ENCODE measurements around the gene KRTAP23-1.

Gene KRTAP23-1, protein sequence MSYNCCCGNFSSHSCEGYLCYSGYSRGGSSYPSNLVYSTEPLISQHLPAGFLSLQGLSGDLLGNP

DNA sequence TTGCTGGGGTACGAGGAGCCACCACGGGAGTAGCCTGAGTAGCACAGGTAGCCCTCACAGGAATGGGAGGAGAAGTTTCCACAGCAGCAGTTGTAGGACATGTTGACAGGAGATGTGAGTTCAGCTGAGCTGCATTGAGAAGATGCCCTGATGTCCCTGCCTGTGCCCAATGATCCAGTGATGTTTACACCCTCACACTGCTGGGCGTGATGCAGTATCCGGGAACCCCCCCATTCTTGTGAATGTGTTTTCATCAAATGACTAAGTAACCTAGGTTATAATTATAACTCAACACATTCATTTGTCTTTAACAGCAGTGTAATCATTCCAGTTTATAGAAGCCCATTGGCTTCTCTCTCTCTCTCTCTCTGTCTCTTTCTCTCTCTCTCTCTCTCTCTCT lies at the start of gene KRTAP23-1:
Gene KRTAP23-1, minus strand, starts transcription at position 101 of the 400 bp plus-strand sequence. Its CDS starts 0 bp downstream, at position 101.
- no peak for DNase-seq (ENCODE audit: low read depth)

DNA sequence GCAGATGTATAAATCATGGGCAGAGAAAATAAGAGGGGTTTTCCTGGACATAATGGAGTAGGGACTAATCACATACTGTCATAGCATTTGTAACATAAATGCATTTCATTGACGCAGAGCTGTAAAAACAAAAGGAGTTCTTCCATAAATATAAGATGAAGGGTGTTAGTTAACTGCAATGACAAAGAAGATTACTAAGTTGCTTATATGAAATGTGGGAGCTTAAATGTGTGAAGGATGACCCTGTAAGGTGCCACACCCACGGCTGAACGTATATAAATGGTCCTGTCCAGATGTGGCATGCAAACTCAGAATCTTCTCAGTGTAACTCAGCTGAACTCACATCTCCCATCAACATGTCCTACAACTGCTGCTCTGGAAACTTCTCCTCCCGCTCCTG lies 47.3 kb upstream of the KRTAP23-1 start, which contains the start of gene KRTAP13-1:
Gene KRTAP13-1, plus strand, starts transcription at position 301 of the 400 bp plus-strand sequence. Its CDS starts 56 bp downstream, at position 357.
- no peak for DNase-seq (ENCODE audit: low read depth)

DNA sequence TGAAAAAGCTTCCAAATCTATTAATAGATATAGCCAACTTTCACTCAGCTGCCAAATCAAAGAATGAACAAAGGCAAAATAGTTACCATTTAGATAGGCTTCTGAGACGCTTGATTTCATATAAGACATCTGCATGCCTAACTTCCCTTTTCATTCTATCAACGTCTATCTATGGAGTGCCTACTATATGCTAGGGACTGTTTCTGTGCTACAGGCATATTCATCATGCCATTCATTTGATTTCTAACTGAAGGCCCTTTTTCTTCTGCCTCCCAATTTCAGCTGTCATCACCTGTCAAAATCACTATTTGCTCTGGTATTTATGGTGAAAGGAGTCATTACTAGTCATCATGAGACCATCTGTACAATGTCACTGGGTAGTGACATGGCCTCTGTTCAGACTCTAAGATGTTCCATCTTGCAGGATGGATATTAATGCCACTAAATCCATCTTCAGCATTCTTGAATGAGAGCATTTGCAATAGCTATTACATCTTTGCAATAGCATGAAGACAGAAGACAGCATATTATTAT lies 43.2 kb upstream of the KRTAP23-1 start:
- no peak for DNase-seq (ENCODE audit: low read depth)

DNA sequence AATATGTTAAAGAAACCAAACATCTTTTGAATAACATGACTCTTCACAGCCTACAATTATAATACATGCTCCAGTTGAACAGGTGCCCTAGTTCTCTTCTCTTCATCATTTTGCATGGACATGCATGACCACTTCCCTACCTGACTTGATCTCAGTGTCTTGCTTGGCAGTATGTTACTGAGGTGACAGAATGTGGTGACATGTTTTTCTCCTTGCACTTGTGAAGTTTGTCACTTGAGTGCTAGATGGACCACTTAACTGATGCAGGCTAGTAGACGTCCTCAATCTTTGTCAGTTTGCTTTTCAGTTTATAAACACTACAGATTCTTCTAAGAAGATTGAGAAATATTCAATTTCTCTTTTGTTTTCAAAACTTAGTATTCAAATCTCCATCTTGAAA lies 33.8 kb upstream of the KRTAP23-1 start:
- no peak for DNase-seq (ENCODE audit: low read depth)

DNA sequence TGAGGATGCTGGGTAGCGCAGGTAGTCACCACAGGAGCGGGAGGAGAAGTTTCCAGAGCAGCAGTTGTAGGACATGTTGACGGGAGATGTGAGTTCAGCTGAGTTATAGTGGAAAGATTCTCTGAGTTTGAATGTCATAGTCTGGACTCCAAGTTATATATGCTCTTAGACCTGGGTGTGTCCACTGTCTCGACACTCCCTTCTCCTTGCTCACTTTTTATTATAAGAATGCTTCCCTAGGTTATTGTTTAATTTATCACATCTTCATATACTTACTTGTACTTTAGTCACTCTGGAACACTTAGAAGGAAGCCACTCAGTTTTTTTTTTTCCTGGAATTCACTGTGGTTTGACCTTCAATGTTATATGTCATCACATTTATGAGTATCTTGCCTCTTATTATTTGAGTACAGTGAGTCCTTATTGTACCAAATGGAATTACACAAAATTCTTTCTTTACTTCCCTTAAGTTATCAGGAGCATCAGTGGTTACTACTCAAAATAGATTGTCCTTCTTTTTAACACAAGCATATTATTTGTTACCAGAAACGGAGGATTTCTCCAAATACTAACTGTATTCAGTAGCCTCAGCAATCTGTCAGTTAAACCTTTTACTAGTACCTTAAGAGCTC lies 23.8 kb upstream of the KRTAP23-1 start, which contains the start of gene KRTAP13-2:
Gene KRTAP13-2, minus strand, starts transcription at position 133 of the 632 bp plus-strand sequence. Its CDS starts 58 bp downstream, at position 75.
- DNase-seq (ENCODE audit: low read depth), result no peak

DNA sequence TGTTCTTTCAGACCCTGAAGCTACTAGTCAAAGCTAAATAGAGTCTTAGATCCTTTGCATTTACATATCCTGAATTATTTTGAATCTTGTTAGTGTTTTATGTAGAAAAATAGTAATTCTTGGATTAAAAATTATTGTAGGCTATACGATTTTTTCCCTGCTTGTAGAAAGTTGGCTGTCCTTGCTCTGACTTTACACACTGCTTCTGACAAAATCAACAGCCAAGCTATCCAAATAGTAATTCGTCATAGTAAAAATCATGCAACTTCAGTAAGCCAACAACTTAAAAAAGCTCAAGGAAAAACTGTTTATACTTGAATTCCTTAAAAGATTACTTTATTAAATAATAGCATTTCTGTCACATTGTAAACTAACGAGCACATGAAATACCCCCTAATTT lies 7.5 kb upstream of the KRTAP23-1 start:
- DNase-seq (ENCODE audit: low read depth), result no peak

DNA sequence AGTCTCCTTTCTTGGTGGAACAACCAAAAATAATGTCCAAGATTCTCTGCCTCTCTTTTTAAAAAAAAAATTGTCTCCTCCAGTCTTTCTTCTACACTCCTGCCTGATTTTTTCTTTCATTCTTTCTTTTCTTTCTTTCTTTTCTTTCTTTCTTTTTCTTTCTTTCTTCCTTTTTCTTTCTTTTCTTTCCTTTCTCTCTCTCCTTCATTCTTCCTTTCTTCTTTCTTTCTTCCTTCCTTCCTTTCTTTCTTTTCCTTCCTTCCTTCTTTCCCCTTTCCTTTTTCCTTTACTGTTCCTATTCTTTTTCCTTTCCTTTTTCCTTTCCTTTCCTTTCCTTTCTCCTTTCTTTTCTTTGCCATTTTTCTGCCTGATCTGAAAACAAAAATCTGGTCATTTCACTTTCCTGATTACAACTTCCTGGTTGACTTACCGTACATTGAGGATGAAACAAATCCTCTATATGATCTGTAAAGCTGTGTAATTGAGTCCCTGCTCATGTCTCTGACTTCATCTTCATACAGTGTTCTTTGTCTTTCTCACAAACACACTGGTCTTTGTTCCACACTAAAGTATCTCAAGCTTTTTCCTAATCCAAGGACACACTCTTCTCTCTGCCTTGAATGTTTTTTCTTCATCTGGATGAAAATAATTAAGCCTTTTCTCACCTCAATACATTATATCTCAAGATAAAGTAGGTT lies 6.1 kb upstream of the KRTAP23-1 start:
- DNase-seq (ENCODE audit: low read depth), result no peak

DNA sequence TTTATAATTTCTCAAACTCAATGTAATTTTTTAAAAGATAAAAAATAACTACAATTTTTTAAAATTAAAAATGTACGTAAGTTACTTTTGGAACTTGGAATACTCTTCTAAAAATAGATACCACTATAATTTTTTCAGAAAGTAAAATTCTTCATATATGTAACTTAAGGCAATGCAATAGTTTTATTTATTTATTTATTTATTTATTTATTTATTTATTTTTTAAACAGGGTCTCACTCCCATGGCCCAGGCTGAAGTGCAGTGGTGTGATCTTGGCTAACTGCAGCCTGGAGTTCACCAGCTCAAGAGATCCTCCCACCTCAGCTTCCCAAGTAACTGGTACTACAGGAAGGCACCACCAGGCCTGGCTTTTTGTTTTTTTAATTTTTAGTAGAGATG lies 3.1 kb upstream of the KRTAP23-1 start:
- no peak for DNase-seq (ENCODE audit: low read depth)

DNA sequence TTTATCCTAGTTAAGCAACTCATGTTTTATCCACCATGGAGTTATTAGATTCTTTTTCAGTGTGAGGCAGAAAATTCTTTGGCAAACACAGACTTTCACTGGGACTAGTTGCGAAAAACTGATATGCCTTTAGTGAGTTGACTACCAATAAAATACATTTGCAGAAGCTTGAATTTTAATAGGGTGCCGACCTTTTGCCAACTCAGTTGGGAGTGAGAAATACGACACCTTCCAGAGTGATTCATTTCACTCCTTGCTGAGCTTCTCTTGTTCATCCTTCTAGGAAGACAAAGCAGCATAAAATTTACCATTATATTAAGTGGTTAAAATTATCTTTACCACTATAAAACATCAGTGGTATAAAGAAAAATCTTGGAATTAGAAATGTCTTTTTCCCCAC lies 1.2 kb upstream of the KRTAP23-1 start:
- DNase-seq (ENCODE audit: low read depth), result no peak

DNA sequence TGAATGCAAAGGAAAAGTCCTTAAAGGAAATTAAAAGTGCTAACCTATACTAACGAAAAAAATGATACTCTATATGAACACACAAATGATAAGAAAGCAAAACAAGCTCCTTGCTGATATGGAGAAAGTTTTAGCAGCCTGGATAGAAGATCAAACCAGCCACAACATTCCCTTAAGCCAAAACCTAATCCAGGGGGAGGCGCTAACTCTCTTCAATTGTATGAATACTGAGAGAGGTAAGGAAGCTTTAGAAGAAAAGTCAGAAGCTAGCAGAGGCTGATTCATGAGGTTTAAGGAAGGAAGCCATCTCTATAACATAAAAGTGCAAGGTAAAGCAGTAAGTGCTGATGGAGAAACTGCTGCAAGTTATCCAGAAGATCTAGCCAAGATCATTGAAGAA lies 3.4 kb downstream of the KRTAP23-1 start:
- no peak for DNase-seq (ENCODE audit: low read depth)

DNA sequence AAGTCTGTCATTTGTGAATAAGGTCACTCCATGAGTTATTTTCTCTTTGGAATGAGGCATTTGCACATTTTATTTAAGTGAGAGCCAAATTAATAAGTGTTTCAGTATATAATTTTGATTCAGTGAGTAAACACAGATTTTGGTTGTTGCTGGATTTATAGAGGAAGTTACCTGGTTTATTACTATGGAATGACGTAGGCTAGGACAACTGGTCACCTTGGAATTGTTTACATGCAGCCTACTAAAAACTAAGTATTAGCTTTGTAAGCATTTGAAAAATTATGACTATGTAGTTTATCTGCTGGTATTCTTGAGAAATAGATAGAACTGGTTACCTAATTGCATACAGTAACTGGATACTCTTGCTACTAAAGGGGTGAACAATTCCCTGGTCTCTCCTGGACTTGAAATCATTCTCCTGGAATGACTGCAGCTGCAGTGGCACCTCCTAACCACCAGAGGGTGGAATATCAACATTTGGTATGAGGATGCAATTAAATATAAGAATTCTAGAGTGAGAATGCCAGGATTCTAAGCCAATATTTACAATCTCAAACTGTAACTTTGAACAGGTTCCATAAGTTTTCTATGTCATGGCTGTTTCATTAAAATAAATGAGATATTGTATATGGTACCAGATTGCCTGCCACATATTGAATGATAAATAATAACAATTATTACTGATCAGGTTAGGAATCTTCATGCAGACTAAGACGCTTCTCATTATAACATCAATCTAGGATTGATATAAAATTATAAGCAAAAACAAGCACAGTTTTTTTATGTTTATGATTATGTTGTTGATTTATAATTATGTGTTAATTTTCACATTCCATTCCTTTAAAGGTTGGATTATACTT lies 7.5 kb downstream of the KRTAP23-1 start:
- DNase-seq (ENCODE audit: low read depth), result no peak

DNA sequence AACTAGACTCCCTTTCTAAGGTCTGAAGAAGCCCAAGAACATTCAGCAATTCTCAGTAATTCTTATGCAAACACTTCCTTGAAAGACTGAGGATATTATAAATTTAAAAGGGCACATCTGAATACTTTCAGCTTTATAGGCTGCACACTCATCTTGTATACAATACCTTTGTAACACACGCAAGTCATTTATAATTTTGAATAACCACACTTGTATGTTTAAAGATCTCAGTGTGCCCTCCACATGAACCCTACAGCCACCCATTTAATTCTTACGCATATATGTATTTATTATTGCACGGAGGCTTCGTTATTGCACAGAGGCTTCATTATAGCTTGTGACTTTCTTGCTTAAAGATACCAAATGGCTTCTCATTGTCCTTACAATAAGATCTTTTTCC lies 9.7 kb downstream of the KRTAP23-1 start:
- no peak for DNase-seq (ENCODE audit: low read depth)

DNA sequence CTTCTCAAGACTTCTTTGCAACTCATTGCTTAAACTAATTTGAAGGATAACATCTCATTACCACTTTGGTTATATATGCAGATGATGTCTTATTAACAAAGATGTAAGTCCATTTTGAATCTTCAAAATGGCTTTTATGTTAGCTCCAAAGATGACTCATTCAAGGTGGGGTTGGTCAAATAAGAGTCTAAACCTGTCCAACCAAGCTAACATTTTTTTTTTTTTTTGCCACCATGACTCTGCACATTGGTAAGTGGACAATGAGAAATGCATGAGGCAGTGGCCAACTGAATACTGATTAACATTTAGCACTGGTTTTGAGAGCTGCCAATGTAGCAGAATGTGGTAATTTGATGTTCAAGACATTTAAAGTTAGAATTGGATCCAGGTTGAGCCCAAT lies 10.6 kb downstream of the KRTAP23-1 start:
- DNase-seq (ENCODE audit: low read depth), result no peak

DNA sequence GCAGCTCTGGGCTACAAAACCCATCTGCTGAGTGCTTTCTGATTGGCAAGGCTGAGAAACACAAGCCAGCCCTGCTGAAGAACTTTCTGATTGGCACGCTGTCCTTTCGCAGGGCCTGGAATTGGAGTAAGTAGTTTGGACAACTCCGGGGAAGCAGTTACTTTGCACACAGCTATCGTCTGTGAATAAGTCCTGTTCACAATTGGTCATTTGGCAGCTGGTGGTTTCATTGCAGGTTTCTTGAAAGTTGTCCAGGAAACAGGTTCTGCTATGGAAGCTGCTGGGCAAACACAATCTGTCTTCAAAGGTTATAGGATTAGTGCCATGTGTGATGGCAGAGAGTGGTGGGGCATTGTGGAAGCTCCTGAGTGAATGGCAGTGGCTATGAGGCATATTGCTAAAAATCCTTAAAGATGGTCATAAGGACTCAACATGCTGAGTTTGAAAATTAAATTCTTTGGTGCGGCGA lies 11.1 kb downstream of the KRTAP23-1 start, which contains the start of gene KRTAP27-1:
Gene KRTAP27-1, minus strand, starts transcription at position 419 of the 469 bp plus-strand sequence. Its CDS starts 26 bp downstream, at position 393.
- DNase-seq (ENCODE audit: low read depth), result no peak

DNA sequence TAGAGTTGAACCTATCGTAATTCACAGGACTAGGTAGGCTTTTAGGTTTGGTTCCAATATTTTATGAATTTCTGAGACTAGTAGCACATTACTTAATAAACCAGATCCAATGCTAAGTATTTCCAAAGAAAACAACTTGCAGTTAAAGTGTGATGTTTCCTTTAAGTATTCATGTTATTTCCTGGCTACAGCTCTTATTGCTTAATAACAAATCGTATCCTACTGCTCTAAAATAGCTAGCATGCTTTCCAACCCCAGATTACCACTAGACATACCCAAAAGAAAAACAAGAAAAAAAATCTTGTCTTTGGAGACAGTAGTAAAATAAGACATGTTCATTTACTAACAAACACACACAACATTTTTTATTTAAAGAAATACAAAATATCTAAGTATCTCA lies 11.8 kb downstream of the KRTAP23-1 start:
- DNase-seq (ENCODE audit: low read depth), result no peak

DNA sequence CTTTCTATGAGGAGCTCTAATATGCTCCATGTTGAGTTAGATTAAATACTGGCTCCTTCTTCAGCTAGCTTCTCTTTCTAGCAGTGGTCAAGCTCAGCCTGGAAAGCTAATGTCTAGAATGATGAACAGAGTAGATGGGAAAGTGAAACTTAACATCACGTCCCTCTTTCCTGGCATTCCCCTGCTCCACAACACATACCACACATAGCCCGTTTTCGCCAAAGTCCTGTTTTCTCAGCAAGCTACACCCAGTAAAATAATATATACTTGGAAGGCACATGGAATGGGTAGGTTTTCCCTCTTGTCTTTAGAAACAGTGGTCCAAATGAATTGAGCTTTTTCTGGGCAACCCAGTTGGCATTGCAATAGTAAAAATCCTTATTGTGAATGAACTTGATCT lies 14.7 kb downstream of the KRTAP23-1 start:
- no peak for DNase-seq (ENCODE audit: low read depth)

DNA sequence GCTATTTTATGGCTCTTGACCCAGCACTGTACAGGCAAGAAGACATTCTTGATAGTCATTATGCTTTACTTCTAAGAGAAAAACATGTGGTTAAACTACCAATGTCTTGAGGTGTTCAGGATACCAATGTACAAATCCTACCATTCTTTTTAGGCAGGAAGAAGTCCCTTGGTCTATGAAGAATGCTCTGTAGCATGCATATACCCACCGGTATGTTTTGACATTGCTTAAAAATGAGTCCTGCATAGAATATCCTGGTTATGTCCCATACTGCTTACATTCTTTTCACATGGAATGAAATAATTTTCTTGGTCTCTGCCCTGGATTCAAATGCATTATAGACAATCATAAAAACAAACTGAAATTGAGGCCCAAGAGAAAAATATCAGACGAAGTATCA lies 15.7 kb downstream of the KRTAP23-1 start:
- DNase-seq (ENCODE audit: low read depth), result no peak

DNA sequence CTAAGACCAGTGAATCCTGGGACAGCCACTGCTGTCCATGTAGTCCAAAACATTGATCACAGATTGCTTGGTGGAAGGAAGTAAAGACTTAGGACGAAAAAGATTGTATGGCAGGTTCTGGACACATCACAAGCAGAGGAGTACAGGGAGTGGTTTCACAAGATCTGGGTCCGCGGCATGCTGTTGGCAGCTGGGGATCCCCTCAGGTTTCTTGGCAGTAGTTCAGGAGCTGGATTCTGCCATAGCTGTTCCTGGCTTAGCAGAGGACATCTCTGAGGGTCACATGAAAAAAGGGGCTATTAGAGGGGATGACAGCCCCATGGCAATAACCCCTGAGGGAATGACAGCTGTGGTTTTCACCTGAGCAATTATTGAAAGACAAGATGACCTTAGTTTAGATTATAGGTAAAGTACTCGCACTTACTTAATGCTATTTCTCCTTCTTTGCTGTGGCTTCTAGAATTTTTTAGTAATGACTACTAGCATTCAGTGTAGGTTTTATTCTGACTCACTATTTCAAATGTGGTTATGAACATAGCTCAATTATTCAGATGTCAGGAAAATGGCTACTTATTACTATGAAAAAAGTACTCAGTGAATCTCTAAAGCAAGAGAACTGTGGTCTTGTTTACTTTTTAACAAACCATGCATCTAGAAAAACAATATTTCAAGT lies 19.1 kb downstream of the KRTAP23-1 start:
- DNase-seq (ENCODE audit: low read depth), result no peak

DNA sequence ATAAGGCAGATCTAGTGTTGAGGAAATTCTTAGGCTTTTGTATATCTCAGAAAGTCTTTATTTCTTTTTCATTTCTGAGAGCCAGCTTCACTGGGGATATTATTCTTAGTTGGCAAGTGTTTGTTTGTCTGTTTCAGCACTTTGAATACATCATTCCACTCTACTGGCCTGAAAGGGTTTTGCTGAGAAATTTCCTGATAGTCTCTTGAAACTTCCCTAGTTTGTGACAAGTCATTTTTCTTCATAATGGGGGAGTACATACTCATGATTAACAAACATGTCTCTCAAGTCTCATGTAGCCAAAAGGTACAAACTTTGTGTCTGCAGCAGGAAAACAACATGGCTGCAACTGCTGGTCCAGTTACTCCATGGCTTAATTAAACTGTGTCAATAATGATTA lies 22.0 kb downstream of the KRTAP23-1 start:
- no peak for DNase-seq (ENCODE audit: low read depth)

DNA sequence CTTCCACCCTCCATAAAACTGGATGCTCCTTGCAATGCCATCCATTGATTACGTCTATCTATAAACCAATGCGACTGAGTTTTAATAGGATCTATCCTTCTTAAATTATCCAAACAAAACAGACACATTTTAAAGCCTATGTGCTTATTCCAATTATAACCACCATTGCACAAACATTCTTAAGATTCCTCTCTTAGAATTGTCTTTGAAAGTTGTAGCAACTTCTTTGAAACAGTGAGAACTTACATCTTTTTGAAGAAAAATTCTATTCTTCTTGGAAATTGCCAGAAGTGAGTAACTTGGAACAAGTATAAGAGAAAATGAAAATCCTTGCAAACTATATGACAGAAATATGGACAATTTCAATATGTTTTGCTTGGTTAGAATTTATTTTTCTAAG lies 28.2 kb downstream of the KRTAP23-1 start, which contains the start of gene KRTAP26-1:
Gene KRTAP26-1, minus strand, starts transcription at position 101 of the 400 bp plus-strand sequence. CDS start 280 bp downstream, outside the sequence.
- DNase-seq (ENCODE audit: low read depth), result no peak

DNA sequence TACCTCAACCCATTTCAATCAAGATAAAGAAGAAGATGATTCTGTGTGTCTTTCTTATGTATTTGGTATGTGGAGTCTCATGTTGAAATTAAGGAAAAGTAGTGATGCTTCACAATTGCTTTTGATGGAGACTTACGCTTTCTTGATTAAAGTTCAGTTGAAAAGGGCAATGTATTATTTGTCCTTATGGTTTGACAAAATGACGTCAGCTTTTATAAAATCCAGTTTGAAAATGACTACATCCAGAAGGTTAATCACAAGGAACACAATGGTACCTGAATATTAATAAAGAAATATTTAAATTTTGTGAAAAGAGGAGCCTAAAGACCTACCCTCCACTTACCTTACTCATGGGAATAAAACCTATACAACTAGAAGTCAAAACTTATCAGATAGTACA lies 32.7 kb downstream of the KRTAP23-1 start:
- no peak for DNase-seq (ENCODE audit: low read depth)
